Osteocyte (in vitro differentiated cells): ENCODE measurements around the gene MYO5B. TPM values are rescaled to one million over a fixed set of nuclear protein-coding genes. Genes with fewer than 3 reads are reported as not detected.

Source experiments
- DNase-seq: peaks from one replicate; pipeline ENCODE4 v3.0.0; 2021; ENCODE audit warnings: mixed read lengths; ENCODE audit not compliant: unreplicated experiment; ENCODE audit errors: extremely low spot score
- H3K27ac Mint-ChIP-seq: one replicate; pipeline ENCODE4 v1.8.0; 2021; ENCODE audit warnings: mild to moderate bottlenecking, mixed read lengths; ENCODE audit not compliant: unreplicated experiment
- H3K27me3 Mint-ChIP-seq: one replicate; pipeline ENCODE4 v1.8.0; 2021; ENCODE audit warnings: mixed read lengths; ENCODE audit not compliant: unreplicated experiment
- H3K36me3 Mint-ChIP-seq: one replicate; pipeline ENCODE4 v1.8.0; 2021; ENCODE audit warnings: mixed read lengths; ENCODE audit not compliant: unreplicated experiment
- H3K4me1 Mint-ChIP-seq: one replicate; pipeline ENCODE4 v1.8.0; 2021; ENCODE audit warnings: mixed read lengths; ENCODE audit not compliant: unreplicated experiment
- H3K4me3 Mint-ChIP-seq: one replicate; pipeline ENCODE4 v1.8.0; 2021; ENCODE audit warnings: mild to moderate bottlenecking, moderate library complexity, mixed read lengths; ENCODE audit not compliant: unreplicated experiment
- H3K9me3 Mint-ChIP-seq: one replicate; pipeline ENCODE4 v1.8.0; 2021; ENCODE audit warnings: mixed read lengths; ENCODE audit not compliant: unreplicated experiment
- CTCF ChIP-seq: fragments of 200-600 bp; sonication (generic); IDR thresholded peaks from 2 replicates; pipeline ENCODE4 v1.5.0; 2021; ENCODE audit warnings: antibody characterized with exemption, mild to moderate bottlenecking, moderate library complexity
- total RNA-seq: library from RNA; stranded (reverse); gene quantifications from 2 replicates; pipeline ENCODE4 v1.2.1, GENCODE V29; 2021

MYO5B gene
- total RNA-seq, 1 donor from 2014 or later, result not detected

- peaks cover 18% of the 10 kb centered on the region for H3K27me3 Mint-ChIP-seq
Measured at GRCh38 chr18:50024466-50024865, 170.5 kb downstream of the MYO5B start.

DNA sequence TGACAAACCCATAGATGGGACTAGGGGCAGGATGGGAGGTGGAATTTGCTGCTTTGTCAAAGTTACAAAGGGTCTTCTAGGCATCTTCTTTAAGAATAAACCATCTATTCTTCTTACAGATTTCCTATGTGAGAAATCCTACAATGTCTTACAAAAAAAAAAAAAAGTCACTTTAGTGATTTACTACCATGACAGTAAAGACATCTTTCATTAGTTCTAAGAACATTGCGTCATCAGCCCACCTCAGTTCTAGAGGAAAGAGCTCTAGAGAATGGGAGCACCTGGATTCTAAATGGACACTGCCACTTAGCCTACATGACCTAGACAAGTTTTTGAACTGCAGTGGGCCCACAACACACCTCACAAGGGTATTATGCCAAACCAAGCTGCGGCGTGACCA lies 172.0 kb downstream of the MYO5B start:
- Mint-ChIP-seq H3K36me3 (no peaks in the 10 kb centered on the region), H3K27me3 (peaks cover 26% of the 10 kb centered on the region), H3K4me1 (no peaks in the 10 kb centered on the region), H3K27ac (no peak overlapping the region), H3K4me3 (no peak overlapping the region), H3K9me3 (peaks cover 5% of the 10 kb centered on the region)
- TF ChIP-seq CTCF, result no peak
- DNase-seq, result no peak

More at GRCh38 chr18:50024466-50024865, 170.5 kb downstream of the MYO5B start:
- Mint-ChIP-seq H3K9me3 (peaks cover 5% of the 10 kb centered on the region), H3K4me3 (no peak overlapping the region), H3K36me3 (no peaks in the 10 kb centered on the region), H3K4me1 (no peaks in the 10 kb centered on the region), H3K27ac (no peak overlapping the region)
- TF ChIP-seq CTCF, result no peak
- DNase-seq, result no peak

- TF ChIP-seq CTCF, result no peak
- Mint-ChIP-seq H3K4me1 (peaks cover 26% of the 10 kb centered on the region), H3K9me3 (no peaks in the 10 kb centered on the region), H3K36me3 (no peaks in the 10 kb centered on the region), H3K27me3 (peaks cover 22% of the 10 kb centered on the region), H3K27ac (no peak overlapping the region), H3K4me3 (no peak overlapping the region)
- no peak for DNase-seq
Measured at GRCh38 chr18:50014606-50015005, 180.3 kb downstream of the MYO5B start.

DNA sequence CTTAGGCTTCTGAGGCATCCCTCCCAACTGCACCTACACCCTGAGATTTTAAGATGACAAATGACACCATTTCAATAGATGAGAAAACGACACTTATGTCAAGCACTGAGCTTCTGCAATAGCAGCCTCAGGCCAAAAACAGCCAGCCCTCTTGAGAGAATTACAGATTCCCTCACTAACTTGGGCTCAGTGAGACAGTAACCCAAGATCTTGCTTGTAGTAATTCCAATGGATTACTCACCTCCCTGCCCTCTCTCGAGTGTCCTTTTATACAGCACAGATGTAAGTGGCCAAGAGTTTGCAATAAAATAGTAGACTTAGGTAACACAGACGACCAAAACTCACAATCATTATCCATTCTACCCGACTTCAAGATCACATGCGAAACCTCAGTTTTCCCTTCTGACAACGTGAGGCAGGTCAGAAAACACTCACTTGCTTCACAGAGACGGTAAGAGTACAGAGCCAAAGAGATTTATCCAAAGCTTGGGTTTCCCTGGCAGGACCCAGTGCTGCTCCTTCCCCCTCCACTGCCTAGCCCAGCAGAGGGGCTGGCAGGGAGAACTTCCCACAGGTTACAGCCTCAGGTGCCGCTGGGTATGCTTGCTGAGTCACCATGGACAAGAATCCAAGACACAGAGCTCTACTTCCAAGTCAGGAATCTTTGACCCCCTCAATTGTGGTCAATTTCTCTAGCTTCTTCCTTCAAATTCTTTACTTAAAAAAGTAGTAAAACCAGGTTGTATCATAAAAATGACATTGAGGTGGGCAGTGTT lies 181.4 kb downstream of the MYO5B start:
- H3K27ac Mint-ChIP-seq, result no peak overlapping the region
- no peak for DNase-seq
- no peak for TF ChIP-seq CTCF
- peaks cover 26% of the 10 kb centered on the region for H3K4me1 Mint-ChIP-seq
- H3K4me3 Mint-ChIP-seq, result no peak overlapping the region
- no peaks in the 10 kb centered on the region for H3K9me3 Mint-ChIP-seq
- H3K27me3 Mint-ChIP-seq, result peaks cover 19% of the 10 kb centered on the region
- no peaks in the 10 kb centered on the region for H3K36me3 Mint-ChIP-seq

DNA sequence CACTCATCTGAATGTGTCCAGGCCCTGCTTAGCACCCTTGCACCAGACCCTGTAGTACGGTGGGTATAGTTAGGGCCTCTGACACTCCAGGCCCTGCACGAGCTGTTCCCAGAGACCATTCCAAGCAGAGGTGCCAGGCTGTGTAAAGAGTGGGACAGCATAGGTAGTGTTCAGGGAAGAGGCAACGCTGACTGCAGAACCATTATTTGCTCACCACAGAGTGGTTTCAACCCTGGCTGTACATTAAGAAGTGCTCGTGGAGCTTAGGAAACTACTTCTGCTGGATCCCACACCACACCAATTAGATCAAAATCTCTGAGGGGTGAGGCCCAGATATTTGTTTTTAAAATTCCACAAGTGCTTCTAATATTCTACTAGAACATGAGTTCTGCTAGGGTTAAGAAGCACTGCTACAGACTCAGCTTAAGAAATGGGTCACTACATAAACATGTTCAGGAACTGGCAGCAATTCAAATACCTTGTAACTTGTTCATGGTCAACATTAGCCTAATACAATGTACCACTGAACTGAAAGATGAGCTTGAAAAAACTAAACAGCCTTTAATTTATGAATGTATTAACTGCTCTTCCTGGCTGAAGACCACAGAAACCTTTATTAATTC lies 183.0 kb downstream of the MYO5B start:
- peaks cover 21% of the 10 kb centered on the region for H3K27me3 Mint-ChIP-seq
- no peaks in the 10 kb centered on the region for H3K9me3 Mint-ChIP-seq
- peaks cover 26% of the 10 kb centered on the region for H3K4me1 Mint-ChIP-seq
- no peak overlapping the region for H3K27ac Mint-ChIP-seq
- H3K4me3 Mint-ChIP-seq, result no peak overlapping the region
- no peak for DNase-seq
- H3K36me3 Mint-ChIP-seq, result no peaks in the 10 kb centered on the region
- TF ChIP-seq CTCF, result no peak
